Stomach (tissue), 4 donors: ENCODE data around the gene ATP1B1.

ENCODE experiments used
- POLR2A ChIP-seq, 4 donors: fragments of 450-650 bp; IDR thresholded peaks; one replicate each; pipeline ENCODE4 v1.6.1; 2016; ENCODE audit warnings: antibody characterized with exemption in 4 of 4, control low read depth in 2 of 4, mild to moderate bottlenecking in 1 of 4, moderate library complexity in 1 of 4
- POLR2AphosphoS5 ChIP-seq, 3 donors: sonication (generic); formaldehyde crosslinking; IDR thresholded peaks; one replicate each; pipeline ENCODE4 v1.6.1; 2016; ENCODE audit warnings: antibody characterized with exemption in 3 of 3
- TF ChIP-seq, protein P1 (sequence below), 7 experiments: fragments of 450-650 bp in 4 of 7; fragments of 200-600 bp in 3 of 7; sonication (generic) in 3 of 7; IDR thresholded peaks; one replicate each; pipeline ENCODE4 v1.5.1; 2016 to 2019; ENCODE audit warnings: antibody characterized with exemption in 7 of 7, control low read depth in 2 of 7, mild to moderate bottlenecking in 1 of 7

DNA sequence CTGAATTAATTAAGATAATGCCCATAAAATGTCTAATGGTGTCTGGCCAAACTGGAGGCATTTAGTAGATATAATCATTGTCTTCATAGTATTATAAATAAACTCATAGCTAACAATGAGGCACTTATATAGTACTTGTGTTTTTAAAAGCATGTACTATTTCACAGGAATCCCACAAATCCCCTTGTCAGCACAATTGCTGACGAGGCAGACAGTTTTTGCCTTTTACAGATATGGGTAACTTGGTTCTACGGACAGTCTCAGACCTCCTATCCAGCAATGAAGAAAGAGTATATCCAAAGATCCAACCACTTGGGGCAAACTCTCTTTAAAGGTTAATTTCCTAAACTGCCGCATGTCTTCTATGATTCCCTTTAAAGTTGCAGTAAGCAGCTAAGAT, 73.7 kb downstream of the ATP1B1 start:
- no peak for TF ChIP-seq POLR2A (IDR thresholded peaks at IDR 0.05)
- TF ChIP-seq, protein P1, sequence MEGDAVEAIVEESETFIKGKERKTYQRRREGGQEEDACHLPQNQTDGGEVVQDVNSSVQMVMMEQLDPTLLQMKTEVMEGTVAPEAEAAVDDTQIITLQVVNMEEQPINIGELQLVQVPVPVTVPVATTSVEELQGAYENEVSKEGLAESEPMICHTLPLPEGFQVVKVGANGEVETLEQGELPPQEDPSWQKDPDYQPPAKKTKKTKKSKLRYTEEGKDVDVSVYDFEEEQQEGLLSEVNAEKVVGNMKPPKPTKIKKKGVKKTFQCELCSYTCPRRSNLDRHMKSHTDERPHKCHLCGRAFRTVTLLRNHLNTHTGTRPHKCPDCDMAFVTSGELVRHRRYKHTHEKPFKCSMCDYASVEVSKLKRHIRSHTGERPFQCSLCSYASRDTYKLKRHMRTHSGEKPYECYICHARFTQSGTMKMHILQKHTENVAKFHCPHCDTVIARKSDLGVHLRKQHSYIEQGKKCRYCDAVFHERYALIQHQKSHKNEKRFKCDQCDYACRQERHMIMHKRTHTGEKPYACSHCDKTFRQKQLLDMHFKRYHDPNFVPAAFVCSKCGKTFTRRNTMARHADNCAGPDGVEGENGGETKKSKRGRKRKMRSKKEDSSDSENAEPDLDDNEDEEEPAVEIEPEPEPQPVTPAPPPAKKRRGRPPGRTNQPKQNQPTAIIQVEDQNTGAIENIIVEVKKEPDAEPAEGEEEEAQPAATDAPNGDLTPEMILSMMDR (IDR thresholded peaks at IDR 0.05): no peak
- TF ChIP-seq POLR2AphosphoS5 (IDR thresholded peaks at IDR 0.05): no peak
